Body of pancreas (tissue), 4 donors: ENCODE data around the gene COMP.

Source experiments
- POLR2A ChIP-seq, 3 donors: fragments of 450-650 bp; IDR thresholded peaks; one replicate each; pipeline ENCODE4 v1.6.1; 2016; ENCODE audit warnings: antibody characterized with exemption in 3 of 3, mild to moderate bottlenecking in 2 of 3
- TF ChIP-seq, protein P1 (sequence below), 7 experiments: fragments of 450-650 bp in 4 of 7; fragments of 200-600 bp in 3 of 7; sonication (generic) in 3 of 7; IDR thresholded peaks; one replicate each; pipeline ENCODE4 v1.5.1; 2016 to 2019; ENCODE audit warnings: antibody characterized with exemption in 7 of 7

GRCh38 chr19:18745931-18746330 lies 45.2 kb downstream of the COMP start:
- TF ChIP-seq, protein P1, sequence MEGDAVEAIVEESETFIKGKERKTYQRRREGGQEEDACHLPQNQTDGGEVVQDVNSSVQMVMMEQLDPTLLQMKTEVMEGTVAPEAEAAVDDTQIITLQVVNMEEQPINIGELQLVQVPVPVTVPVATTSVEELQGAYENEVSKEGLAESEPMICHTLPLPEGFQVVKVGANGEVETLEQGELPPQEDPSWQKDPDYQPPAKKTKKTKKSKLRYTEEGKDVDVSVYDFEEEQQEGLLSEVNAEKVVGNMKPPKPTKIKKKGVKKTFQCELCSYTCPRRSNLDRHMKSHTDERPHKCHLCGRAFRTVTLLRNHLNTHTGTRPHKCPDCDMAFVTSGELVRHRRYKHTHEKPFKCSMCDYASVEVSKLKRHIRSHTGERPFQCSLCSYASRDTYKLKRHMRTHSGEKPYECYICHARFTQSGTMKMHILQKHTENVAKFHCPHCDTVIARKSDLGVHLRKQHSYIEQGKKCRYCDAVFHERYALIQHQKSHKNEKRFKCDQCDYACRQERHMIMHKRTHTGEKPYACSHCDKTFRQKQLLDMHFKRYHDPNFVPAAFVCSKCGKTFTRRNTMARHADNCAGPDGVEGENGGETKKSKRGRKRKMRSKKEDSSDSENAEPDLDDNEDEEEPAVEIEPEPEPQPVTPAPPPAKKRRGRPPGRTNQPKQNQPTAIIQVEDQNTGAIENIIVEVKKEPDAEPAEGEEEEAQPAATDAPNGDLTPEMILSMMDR (IDR thresholded peaks at IDR 0.05): no peak
- no peak for TF ChIP-seq POLR2A (IDR thresholded peaks at IDR 0.05)
